Measurements from ENCODE around the gene PNPLA1.

Gene PNPLA1

DNA sequence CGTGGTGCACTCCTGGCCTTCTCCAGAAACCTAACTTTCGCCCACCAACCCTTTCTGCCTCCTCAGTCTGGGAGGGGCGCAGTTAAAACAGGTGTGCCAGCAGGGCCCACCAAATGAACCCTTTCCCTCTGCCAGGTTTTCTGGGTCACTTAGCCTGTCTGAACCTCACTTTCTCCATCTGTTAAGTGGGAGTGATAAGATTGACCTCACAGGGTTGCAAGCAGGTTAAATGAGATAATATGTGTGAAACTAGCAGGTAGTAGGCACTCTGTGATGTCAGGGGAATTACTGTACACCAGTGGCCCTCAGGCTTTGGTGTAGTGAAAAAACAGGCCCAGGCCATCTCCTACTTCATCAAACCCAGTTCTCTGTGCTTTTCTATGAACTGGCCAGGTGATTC, 52.7 kb downstream of the PNPLA1 start:
- Histone ChIP-seq H3K27ac (no peak overlapping the region), H3K4me3 (no peak overlapping the region)
- DNase-seq (ENCODE audit: low spot score), result no peak
- TF ChIP-seq, protein P1, sequence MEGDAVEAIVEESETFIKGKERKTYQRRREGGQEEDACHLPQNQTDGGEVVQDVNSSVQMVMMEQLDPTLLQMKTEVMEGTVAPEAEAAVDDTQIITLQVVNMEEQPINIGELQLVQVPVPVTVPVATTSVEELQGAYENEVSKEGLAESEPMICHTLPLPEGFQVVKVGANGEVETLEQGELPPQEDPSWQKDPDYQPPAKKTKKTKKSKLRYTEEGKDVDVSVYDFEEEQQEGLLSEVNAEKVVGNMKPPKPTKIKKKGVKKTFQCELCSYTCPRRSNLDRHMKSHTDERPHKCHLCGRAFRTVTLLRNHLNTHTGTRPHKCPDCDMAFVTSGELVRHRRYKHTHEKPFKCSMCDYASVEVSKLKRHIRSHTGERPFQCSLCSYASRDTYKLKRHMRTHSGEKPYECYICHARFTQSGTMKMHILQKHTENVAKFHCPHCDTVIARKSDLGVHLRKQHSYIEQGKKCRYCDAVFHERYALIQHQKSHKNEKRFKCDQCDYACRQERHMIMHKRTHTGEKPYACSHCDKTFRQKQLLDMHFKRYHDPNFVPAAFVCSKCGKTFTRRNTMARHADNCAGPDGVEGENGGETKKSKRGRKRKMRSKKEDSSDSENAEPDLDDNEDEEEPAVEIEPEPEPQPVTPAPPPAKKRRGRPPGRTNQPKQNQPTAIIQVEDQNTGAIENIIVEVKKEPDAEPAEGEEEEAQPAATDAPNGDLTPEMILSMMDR (IDR thresholded peaks at IDR 0.05), result no peak

DNA sequence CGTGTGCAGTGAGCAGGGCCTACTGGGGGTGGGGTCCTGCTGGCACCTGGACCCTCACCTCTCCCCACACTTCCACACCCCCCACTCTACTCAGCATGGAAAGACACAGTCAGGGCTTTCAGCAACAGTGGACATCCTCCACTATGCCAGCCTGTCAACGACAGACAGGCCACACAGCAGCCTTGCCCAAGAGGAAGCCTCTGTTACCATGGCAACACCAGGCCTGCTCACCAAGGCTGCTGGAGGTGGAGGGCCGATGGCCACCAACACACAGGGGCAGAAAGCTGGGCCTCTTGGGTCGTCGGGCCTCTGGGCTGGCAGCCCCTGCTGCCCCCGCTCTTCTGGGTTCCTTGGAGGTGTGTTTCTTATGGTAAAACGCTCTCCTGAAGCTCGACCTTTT, 53.2 kb downstream of the PNPLA1 start:
- no peak for DNase-seq (ENCODE audit: low spot score)
- Histone ChIP-seq H3K27ac (no peak overlapping the region), H3K4me3 (no peak overlapping the region)
- TF ChIP-seq, protein P1 (IDR thresholded peaks at IDR 0.05), result no peak

DNA sequence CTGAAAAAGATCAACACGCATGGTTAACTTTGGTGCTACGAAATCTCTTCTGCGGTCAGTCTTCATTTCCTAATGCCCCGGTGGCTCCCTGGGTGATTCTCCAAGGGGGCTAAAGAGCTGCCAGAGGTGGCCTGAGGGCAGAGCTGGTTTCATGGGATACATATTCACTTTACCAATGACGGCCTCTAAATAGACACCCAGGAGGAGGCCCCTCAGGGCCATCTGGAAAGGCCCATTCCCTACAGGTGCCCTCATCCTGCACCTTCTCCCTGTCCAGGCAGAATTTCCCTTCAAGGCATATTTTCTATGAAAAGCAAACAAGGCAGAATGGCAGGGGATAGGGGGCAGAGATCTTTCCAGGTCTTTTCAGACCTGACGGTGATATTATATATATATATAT, 54.3 kb downstream of the PNPLA1 start:
- TF ChIP-seq, protein P1 (IDR thresholded peaks at IDR 0.05), result no peak

DNA sequence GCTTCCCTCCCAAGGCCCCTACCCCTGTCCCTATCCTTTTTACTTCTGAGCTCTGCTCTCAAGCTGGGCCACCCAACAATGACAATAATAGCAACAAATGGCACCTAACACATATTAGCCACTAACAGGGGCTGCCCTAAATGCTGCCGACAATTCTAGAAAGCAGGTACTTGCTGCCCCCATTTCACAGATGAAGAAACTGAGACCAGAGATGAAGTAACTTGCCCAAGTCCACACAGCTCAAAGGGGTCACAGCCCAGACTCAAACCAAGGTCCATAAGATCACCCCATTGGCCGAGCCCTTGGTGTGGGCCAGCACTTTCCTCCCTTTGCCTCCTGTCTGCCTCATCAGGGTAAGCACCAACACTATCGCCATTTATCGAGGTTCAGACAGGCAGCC, 54.9 kb downstream of the PNPLA1 start:
- TF ChIP-seq, protein P1 (IDR thresholded peaks at IDR 0.05), result no peak
- H3K4me3 ChIP-seq, result no peak overlapping the region
- H3K27ac ChIP-seq, result no peak overlapping the region
- DNase-seq (ENCODE audit: low spot score), result no peak

More for the DNA sequence above, 54.3 kb downstream of the PNPLA1 start:
- DNase-seq (ENCODE audit: low spot score), result no peak
- H3K27ac ChIP-seq, result no peak overlapping the region
- H3K4me3 ChIP-seq, result no peak overlapping the region

DNA sequence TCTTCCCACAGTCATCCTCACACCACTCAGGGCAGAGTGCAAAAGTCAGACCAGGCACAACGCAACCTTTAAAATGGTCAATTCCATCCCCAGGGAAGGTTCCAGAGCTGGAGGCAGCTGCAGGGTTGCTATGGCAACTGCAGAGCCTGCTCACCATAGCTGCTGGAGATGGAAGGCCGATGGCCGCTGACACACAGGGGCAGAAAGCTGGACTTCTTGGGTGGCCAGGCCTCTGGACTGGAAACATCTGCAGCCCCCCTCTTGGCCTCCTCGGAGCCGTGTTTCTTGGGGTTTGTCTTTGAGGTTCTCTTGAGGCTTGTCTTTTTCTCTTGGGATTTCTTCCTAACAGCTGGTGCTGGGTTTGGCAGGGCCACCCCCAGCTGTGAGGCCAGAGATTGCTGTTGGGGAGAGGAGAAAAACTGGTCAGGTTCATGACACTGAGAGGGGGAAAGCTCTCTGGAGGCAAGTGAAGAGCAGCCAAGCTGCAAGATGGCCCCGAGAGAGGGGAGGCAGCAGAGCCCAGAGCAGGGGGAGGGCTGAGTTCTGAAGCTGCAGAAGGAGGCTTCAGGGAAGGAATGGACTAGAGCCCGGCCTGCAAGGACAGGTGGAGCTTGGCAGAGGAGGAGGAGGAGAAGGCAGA, 56.6 kb downstream of the PNPLA1 start:
- H3K4me3 ChIP-seq, result no peak overlapping the region
- no peak for DNase-seq (ENCODE audit: low spot score)
- TF ChIP-seq, protein P1 (IDR thresholded peaks at IDR 0.05), result no peak
- no peak overlapping the region for H3K27ac ChIP-seq

DNA sequence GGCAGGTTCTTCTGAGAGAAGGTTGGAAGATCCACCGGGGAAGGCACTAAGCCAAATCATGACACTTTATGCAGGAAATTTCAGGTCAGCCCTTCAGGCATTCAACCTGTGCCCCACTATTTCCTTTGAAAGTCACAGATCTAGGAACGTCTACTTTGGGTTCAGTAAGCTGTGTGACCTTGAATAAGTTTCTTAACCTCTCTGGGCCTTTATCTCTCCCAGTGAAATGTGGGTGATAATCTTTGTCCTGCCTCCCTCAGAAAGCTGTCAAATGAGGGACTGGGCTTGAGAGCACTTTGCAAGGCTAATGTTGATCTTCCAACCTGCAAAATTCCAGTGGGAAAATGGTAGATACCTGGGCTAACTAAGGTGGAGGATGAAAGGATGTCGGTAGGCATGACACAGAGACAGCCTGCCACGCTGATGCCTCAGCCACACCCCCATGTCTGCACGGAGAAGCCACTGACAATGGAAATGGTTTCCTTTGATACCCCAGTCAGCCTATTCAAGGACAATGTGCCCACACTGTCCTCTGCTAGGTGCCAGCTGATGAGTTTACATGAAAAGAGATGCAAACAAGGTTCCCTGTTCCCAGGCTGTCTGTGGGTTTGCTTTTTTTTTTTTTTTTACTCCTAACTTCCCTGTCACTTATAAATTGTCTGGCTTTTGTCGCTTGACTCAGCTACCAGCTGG, 57.5 kb downstream of the PNPLA1 start:
- TF ChIP-seq, protein P1 (IDR thresholded peaks at IDR 0.05), result no peak
- DNase-seq (ENCODE audit: low spot score), result no peak
- no peak overlapping the region for H3K4me3 ChIP-seq
- no peak overlapping the region for H3K27ac ChIP-seq

DNA sequence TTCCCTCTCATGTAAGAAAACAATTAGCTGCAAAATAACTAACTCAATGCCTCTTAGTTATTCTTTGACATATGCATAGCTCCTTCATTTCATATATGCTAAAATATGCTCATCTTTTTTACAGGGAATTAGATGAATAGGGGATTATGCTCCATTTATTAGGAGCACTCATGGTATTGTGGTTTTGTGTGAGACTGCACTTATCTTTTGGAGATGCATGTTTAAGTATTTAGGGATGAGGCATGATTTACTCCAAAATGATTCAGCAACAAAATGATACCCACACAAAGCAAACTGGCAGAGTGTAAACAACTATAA, 58.0 kb downstream of the PNPLA1 start:
- TF ChIP-seq, protein P1 (IDR thresholded peaks at IDR 0.05), result no peak
- Histone ChIP-seq H3K4me3 (no peak overlapping the region), H3K27ac (no peak overlapping the region)
- no peak for DNase-seq (ENCODE audit: low spot score)

Measured in coronary artery (tissue), 2 donors.